ENCODE results near the gene MYOZ1.

DNA sequence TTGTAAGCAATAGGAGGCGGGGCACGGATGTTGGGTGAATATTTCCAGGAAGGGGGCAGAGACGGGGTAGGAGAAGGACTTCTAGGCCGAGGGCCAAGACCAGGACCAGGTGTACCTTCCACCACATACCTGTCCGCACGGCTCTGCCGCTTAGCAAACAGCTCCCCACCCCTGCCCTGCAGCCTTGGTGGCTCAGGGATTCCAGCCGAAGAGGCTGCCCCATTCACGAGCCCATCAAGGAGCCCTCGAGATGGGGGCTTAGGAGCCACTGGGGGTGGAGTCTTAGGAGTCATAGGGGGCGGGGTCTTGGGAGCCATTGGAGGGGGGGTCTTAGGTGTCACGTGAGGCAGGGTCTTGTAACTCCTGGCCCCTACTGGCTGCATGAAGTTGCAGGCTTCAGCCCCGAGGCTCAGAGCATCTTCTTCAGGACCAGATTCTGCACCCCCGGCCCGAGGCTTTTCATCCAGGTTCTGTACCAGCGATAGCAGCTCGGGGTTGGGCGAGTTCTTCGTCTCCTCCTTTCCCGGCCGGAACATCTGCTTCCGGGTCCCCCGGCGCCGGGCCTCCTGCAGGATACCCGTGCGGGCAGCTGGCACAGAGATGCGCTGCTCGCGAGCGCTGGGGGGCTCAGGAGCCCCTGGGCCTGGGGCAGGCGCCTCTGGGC is 6.1 kb upstream of the MYOZ1 start:
- TF ChIP-seq POLR2A (IDR thresholded peaks at IDR 0.05; ENCODE audit: extremely low read depth, insufficient read length) (no peak), CTCF (IDR thresholded peaks at IDR 0.05; ENCODE audit: low read depth, low read length) (no peak), MAX (IDR thresholded peaks at IDR 0.05; ENCODE audit: low read depth, low read length) (no peak)

All from NB4 (cell line).